Measurements from ENCODE around the gene RAB41. TPM values are rescaled to one million over a fixed set of nuclear protein-coding genes. Genes with fewer than 3 reads are reported as not detected.

RAB41 gene
- total RNA-seq, 1 experiment from 2014 or later = not detected

- no peak within 1 kb of the TSS for H3K9ac ChIP-seq (ENCODE audit: extremely low read depth, insufficient read length, low read length)
- no peak within 1 kb of the TSS for H2BK5ac ChIP-seq (ENCODE audit: insufficient read length, low read length)
- WGBS (ENCODE audit: extremely low coverage, insufficient read length, low lambda C conversion rate) = no CpG with 5 or more reads among the region's 3 CpGs
- H3K36me3 Mint-ChIP-seq (ENCODE audit: insufficient read depth in 1 of 3, low read depth in 3 of 3) = no peaks in the 10 kb centered on the region; a peak in 2 of 7 replicates
- no peak within 1 kb of the TSS for H2BK120ac ChIP-seq (ENCODE audit: low read depth, low read length, poor library complexity, severe bottlenecking)
- no peak within 1 kb of the TSS for H3T11ph ChIP-seq (ENCODE audit: low read length)
- no peak within 1 kb of the TSS for H4K91ac ChIP-seq (ENCODE audit: insufficient read length, low read depth, low read length)
- H3K79me2 ChIP-seq (ENCODE audit: insufficient read depth, low read length) = no peaks in the 10 kb centered on the region
- H3K27ac Mint-ChIP-seq = no peak within 1 kb of the TSS
- no peaks in the 10 kb centered on the region for H3K79me1 ChIP-seq (ENCODE audit: insufficient read depth, low read depth, low read length, poor library complexity, severe bottlenecking)
- no peaks in the 10 kb centered on the region; the same call in 1 of the 2 replicates for H3K27me3 ChIP-seq (ENCODE audit: insufficient read depth, low read length)
- H3K4me3 Mint-ChIP-seq = no peak within 1 kb of the TSS
- peaks cover 64% of the 10 kb centered on the region for H3K9me3 ChIP-seq (ENCODE audit: control insufficient read depth, low read depth, low read length)
- H2BK12ac ChIP-seq (ENCODE audit: insufficient read length, low read depth, low read length) = no peak within 1 kb of the TSS
- no peak within 1 kb of the TSS for H3K23ac ChIP-seq (ENCODE audit: insufficient read length, low read depth, low read length)
- no peak within 1 kb of the TSS for H4K8ac ChIP-seq (replicated peaks; ENCODE audit: insufficient read length, low read depth, low read length)
- H3K4me2 ChIP-seq (ENCODE audit: insufficient read depth, insufficient read length, low read length) = no peak within 1 kb of the TSS
- H3K56ac ChIP-seq (ENCODE audit: insufficient read length, low read depth, low read length) = no peak within 1 kb of the TSS
- peaks cover 4% of the 10 kb centered on the region for H3K27me3 Mint-ChIP-seq (ENCODE audit: low read depth)
- H2BK20ac ChIP-seq (ENCODE audit: low read depth, low read length, poor library complexity, severe bottlenecking) = no peak within 1 kb of the TSS
- no peak within 1 kb of the TSS for H3K4ac ChIP-seq (ENCODE audit: low read depth, low read length)
- no peak within 1 kb of the TSS for H2AK5ac ChIP-seq (ENCODE audit: insufficient read length, low read length)
- H2BK15ac ChIP-seq (ENCODE audit: low read depth, low read length) = no peak within 1 kb of the TSS
- H4K20me1 ChIP-seq (ENCODE audit: control insufficient read depth, insufficient read depth, insufficient read length) = no peaks in the 10 kb centered on the region
- no peak within 1 kb of the TSS for H3K27ac ChIP-seq (ENCODE audit: insufficient read length, low read depth, low read length)
- no peaks in the 10 kb centered on the region for H3K4me1 ChIP-seq (ENCODE audit: insufficient read depth, low read length)
- H3K14ac ChIP-seq (ENCODE audit: insufficient read depth, low read length) = no peak within 1 kb of the TSS
- H3K4me1 Mint-ChIP-seq = peaks cover 0 to 4% of the 10 kb centered on the region in 2 experiments; a peak in 1 of 4 replicates
- no peak within 1 kb of the TSS for H2AFZ ChIP-seq (ENCODE audit: low read length)
- DNase-seq = no peak
- peaks cover 54 to 74% of the 10 kb centered on the region in 2 experiments for H3K9me3 Mint-ChIP-seq
- no peak within 1 kb of the TSS for H3K18ac ChIP-seq (ENCODE audit: insufficient read length, low read depth, low read length)
- no peak within 1 kb of the TSS for H4K5ac ChIP-seq (ENCODE audit: insufficient read length, low read depth, low read length)
- no peak for TF ChIP-seq CTCF (conservative IDR thresholded peaks at IDR 0.05)
- no peaks in the 10 kb centered on the region for H3K23me2 ChIP-seq (ENCODE audit: insufficient read length, low read depth, low read length, poor library complexity, severe bottlenecking)
Observed at GRCh38 chrX:70234355-70234754, 47.6 kb upstream of the RAB41 start, which contains the start of gene AWAT1. Gene AWAT1 (plus strand): TSS chrX:70234655. CDS start chrX:70234696, 41 bp downstream.
